PC-3 (cell line): Measurements from ENCODE around the gene PET117.
"Not testable (repeated sequence)": the region's sequence is repeated elsewhere in the genome, so short reads cannot be mapped to it uniquely, and the experiment has no call there.

Experiments used
- CTCF ChIP-seq: fragments of 300-600 bp; sonication (generic); conservative IDR thresholded peaks from 2 replicates; pipeline ENCODE4 v1.5.1; 2017; ENCODE audit warnings: antibody characterized with exemption, low read depth, mild to moderate bottlenecking, low read length
- EZH2 ChIP-seq: fragments of 300-600 bp; sonication (generic); IDR thresholded peaks from one replicate; pipeline ENCODE4 v1.6.1; 2017; ENCODE audit warnings: antibody characterized with exemption, mild to moderate bottlenecking, low read length; ENCODE audit not compliant: unreplicated experiment
- EZH2phosphoT487 ChIP-seq: fragments of 300-600 bp; sonication (generic); IDR thresholded peaks from 2 replicates; pipeline ENCODE4 v1.6.1; 2018; ENCODE audit warnings: mild to moderate bottlenecking, antibody characterized with exemption, low read length, borderline replicate concordance

DNA sequence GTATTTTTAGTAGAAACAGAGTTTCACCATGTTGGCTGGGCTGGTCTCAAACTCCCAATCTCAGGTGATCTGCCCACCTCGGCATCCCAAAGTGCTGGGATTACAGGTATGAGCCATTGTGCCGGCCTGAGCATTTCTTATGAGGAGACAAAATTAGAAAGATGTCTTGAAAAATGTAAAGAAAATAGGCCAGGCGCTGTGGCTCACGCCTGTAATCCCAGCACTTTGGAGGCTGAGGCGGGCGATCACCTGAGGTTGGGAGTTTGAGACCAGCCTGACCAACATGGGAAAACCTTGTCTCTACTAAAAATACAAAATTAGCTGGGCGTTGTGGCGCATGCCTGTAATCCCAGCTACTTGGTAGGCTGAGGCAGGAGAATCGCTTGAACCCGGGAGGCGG is 37.1 kb upstream of the PET117 start:
- not testable (repeated sequence) for TF ChIP-seq CTCF, EZH2, EZH2phosphoT487
